Sigmoid colon (tissue), 7 donors: ENCODE data around the gene LBX2. TPM values are rescaled to one million over a fixed set of nuclear protein-coding genes. Genes with fewer than 3 reads are reported as not detected.

Experiments used
- DNase-seq: peaks from one replicate; pipeline ENCODE4 v3.0.0-alpha.2; 2019
- H3K27ac ChIP-seq, 4 donors: fragments of 200-600 bp; sonication (generic); one replicate each; pipeline ENCODE4 v1.5.1; 2016 to 2019; ENCODE audit warnings: mild to moderate bottlenecking in 1 of 4
- H3K27me3 ChIP-seq, 3 donors: fragments of 200-600 bp; sonication (generic); one replicate each; pipeline ENCODE4 v1.5.1; 2019; ENCODE audit warnings: mild to moderate bottlenecking in 1 of 3
- H3K36me3 ChIP-seq, 4 donors: fragments of 200-600 bp; sonication (generic); one replicate each; pipeline ENCODE4 v1.5.1; 2016 to 2019
- H3K4me1 ChIP-seq, 4 donors: fragments of 200-600 bp; sonication (generic); one replicate each; pipeline ENCODE4 v1.5.1; 2017 to 2019
- H3K4me3 ChIP-seq, 4 donors: fragments of 200-600 bp; sonication (generic); one replicate each; pipeline ENCODE4 v1.5.1; 2017 to 2019; ENCODE audit warnings: mild to moderate bottlenecking in 2 of 4, moderate library complexity in 1 of 4
- H3K9me3 ChIP-seq, 4 donors: fragments of 200-600 bp in 3 of 4; sonication (generic) in 3 of 4; one replicate each; pipeline versions ENCODE4 v1.5.1 to v1.6.1; 2013 to 2019
- EP300 ChIP-seq, 4 donors: sonication (generic); formaldehyde crosslinking; IDR thresholded peaks; one replicate each; pipeline ENCODE4 v1.6.1; 2017; ENCODE audit warnings: antibody characterized with exemption in 4 of 4
- POLR2A ChIP-seq, 2 donors: fragments of 450-650 bp; IDR thresholded peaks; one replicate each; pipeline ENCODE4 v1.6.1; 2016; ENCODE audit warnings: antibody characterized with exemption in 2 of 2, mild to moderate bottlenecking in 2 of 2, moderate library complexity in 2 of 2
- POLR2AphosphoS5 ChIP-seq, 4 donors: sonication (generic); formaldehyde crosslinking; IDR thresholded peaks; one replicate each; pipeline ENCODE4 v1.6.1; 2017; ENCODE audit warnings: antibody characterized with exemption in 4 of 4
- WGBS, 2 donors: extraction: QIAGEN DNeasy Blood & Tissue Kit; methylation state at CpG; one replicate each; pipeline ENCODE4 v1.1.7; 2013; 5-methylcytosine and 5-hydroxymethylcytosine counted together
- intact Hi-C: fragments of 100-400 bp; cut with DNase I; formaldehyde crosslinking; loops from one replicate; pipeline ENCODE4 v1.15.1; 2023
- polyA plus RNA-seq, 3 donors: library from polyadenylated mRNA; stranded (reverse); fragments of 200-250 nt; gene quantifications; one replicate each; pipeline ENCODE4 v1.2.3, GENCODE V29; 2013
- total RNA-seq, 4 donors: library from RNA; depleted of rRNA; stranded (reverse); fragments of >200 nt; gene quantifications; one replicate each; pipeline ENCODE4 v1.1.0, GENCODE V29; 2016
- TF ChIP-seq, protein P1 (sequence below), 4 experiments: fragments of 450-650 bp in 3 of 4; fragments of 200-600 bp in 1 of 4; IDR thresholded peaks; one replicate each; pipeline ENCODE4 v1.5.1; 2016 to 2019; ENCODE audit warnings: antibody characterized with exemption in 4 of 4, mild to moderate bottlenecking in 3 of 4, moderate library complexity in 2 of 4
- donor health status: healthy with polysubstance abuse.
- donor health status: Bipolar disorder and iron deficiency.
- donor health status: healthy.

Gene LBX2
- total and polyA plus RNA-seq, 7 donors = 0.99 to 2.4 (median 1.6) TPM; not detected in 3

DNA sequence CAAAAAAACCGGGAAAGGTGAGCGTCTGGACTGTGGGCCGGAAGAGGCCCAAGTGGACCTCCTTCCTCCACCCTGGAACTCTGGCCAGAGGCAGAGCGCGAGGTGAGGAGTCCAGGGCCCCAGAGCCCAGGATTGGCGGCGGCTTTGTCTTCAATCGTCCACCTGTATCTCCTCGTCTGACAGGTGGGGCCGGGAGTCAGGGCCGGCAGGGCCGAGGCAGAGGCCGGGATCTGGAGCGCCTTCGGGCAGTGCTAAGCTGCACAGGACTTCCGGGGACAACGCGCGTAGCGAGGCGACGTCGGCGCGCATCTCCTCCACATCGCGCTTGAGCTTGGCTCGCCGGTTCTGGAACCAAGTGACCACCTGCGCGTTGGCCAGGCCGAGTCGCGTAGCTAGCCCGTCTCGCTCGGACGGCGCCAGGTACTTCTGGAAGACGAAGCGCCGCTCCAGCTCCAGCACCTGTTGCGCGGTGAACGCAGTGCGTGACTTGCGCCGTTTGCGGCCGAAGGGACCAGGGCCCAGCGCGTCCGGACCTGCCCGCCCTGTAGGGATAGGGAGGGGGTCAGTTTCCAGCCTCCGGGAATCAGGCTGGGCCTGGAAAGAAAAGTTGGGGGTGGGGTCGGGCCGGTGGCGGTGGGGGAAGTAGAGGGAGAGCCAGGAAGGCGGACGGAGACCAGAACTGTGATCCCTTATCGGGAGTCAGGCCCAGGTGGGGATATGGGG lies 1.5 kb downstream of the LBX2 start:
- WGBS, 2 donors = 3 to 4% methylated on average over 61 of the region's 61 CpGs
- H3K27ac ChIP-seq = no peak overlapping the region
- H3K36me3 ChIP-seq = peaks cover 0 to 16% (median 4%) of the 10 kb centered on the region in 4 donors
- H3K4me1 ChIP-seq = peaks cover 0 to 38% (median 34%) of the 10 kb centered on the region in 4 donors
- TF ChIP-seq POLR2AphosphoS5 (IDR thresholded peaks at IDR 0.05) = peak in 3 of 4 donors; percentile 5 to 58 (median 34)
- TF ChIP-seq POLR2A (IDR thresholded peaks at IDR 0.05) = no peak
- TF ChIP-seq EP300 (IDR thresholded peaks at IDR 0.05) = no peak
- peak overlapping the region in 3 of 4 donors; percentile 2 to 44 (median 36) for H3K4me3 ChIP-seq
- intact Hi-C loops = no loop called here
- DNase-seq = no peak
- peaks cover 49 to 64% (median 54%) of the 10 kb centered on the region in 3 donors for H3K27me3 ChIP-seq
- no peaks in the 10 kb centered on the region for H3K9me3 ChIP-seq

DNA sequence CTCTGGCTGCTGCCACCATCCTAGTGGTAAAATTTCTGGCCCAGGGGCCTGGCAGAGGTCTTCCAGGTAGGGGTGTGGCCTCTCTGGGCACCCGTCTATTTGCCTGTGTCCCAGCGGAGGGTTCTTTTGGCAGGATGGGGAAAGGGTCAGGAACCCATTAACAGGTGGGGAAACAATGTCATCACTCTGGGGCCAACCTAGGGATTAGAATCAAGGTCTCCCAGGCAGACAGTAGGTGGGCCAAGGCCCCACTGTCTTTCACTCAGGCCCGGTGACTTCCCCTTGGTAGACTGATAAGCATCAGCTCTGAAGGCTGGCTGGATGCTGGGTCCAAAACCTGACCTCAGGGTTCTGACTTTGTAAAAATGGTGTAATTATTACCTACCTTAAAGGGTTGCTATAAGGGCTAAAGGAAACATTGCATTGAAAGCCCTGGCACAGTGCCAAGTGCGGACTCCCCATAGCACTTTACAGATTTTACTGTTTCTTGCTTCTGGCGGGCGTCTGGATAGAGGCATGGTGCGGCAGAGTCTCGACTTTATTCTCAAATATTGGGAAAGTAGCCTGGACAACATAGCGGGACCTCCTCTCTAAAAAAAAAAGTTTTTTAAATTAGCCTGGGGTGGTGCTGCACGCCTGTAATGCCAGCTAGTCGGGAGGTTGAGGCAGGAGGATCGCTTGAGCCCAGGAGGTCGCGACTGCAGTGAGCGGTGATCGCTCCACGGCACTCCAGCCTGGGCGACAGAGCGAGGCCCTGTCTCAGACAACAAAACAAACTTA lies 2.2 kb downstream of the LBX2 start:
- Histone ChIP-seq H3K27ac (no peak overlapping the region), H3K4me1 (peaks cover 0 to 30% (median 26%) of the 10 kb centered on the region in 4 donors), H3K27me3 (peaks cover 42 to 56% (median 47%) of the 10 kb centered on the region in 3 donors), H3K4me3 (peak overlapping the region in 2 of 4 donors; percentile 36 to 44), H3K9me3 (no peaks in the 10 kb centered on the region), H3K36me3 (peaks cover 0 to 23% (median 11%) of the 10 kb centered on the region in 4 donors)
- WGBS, 2 donors = 65 to 77% methylated on average over 19 of the region's 19 CpGs
- TF ChIP-seq POLR2A (IDR thresholded peaks at IDR 0.05) (no peak), POLR2AphosphoS5 (IDR thresholded peaks at IDR 0.05) (no peak), EP300 (IDR thresholded peaks at IDR 0.05) (no peak)
- TF ChIP-seq, protein P1, sequence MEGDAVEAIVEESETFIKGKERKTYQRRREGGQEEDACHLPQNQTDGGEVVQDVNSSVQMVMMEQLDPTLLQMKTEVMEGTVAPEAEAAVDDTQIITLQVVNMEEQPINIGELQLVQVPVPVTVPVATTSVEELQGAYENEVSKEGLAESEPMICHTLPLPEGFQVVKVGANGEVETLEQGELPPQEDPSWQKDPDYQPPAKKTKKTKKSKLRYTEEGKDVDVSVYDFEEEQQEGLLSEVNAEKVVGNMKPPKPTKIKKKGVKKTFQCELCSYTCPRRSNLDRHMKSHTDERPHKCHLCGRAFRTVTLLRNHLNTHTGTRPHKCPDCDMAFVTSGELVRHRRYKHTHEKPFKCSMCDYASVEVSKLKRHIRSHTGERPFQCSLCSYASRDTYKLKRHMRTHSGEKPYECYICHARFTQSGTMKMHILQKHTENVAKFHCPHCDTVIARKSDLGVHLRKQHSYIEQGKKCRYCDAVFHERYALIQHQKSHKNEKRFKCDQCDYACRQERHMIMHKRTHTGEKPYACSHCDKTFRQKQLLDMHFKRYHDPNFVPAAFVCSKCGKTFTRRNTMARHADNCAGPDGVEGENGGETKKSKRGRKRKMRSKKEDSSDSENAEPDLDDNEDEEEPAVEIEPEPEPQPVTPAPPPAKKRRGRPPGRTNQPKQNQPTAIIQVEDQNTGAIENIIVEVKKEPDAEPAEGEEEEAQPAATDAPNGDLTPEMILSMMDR (IDR thresholded peaks at IDR 0.05) = no peak
- intact Hi-C loops = no loop called here
- DNase-seq = no peak

DNA sequence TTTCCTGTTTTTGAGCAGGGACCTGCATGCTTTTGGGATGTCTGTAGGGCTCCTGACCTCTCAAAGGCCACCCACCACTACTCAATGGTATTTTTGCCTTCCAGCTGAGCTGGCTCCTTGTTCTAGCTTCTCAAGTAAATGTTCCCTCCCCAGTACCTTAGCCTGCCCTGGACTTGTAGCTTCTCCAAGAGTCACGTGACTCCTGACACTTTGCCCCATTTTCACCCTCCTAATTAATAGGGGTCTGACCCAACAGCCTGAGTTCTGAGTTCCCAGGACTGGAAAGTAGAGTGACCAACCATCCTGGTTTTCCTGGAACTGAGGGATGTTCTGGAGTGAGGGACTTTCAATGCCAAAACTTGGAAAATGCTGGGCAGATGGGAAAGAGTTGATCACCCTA lies 4.0 kb downstream of the LBX2 start:
- Histone ChIP-seq H3K27me3 (peaks cover 27 to 39% (median 31%) of the 10 kb centered on the region in 3 donors), H3K4me1 (peaks cover 0 to 27% (median 25%) of the 10 kb centered on the region in 4 donors), H3K27ac (no peak overlapping the region), H3K36me3 (peaks cover 0 to 41% (median 29%) of the 10 kb centered on the region in 4 donors), H3K9me3 (no peaks in the 10 kb centered on the region), H3K4me3 (no peak overlapping the region)
- TF ChIP-seq POLR2AphosphoS5 (IDR thresholded peaks at IDR 0.05) = no peak
- TF ChIP-seq, protein P1 (IDR thresholded peaks at IDR 0.05) = no peak
- no peak for TF ChIP-seq EP300 (IDR thresholded peaks at IDR 0.05)
- no peak for TF ChIP-seq POLR2A (IDR thresholded peaks at IDR 0.05)
- DNase-seq = no peak
- 89 to 96% methylated on average over 1 of the region's 1 CpG for WGBS, 2 donors
- intact Hi-C loops = no loop called here

DNA sequence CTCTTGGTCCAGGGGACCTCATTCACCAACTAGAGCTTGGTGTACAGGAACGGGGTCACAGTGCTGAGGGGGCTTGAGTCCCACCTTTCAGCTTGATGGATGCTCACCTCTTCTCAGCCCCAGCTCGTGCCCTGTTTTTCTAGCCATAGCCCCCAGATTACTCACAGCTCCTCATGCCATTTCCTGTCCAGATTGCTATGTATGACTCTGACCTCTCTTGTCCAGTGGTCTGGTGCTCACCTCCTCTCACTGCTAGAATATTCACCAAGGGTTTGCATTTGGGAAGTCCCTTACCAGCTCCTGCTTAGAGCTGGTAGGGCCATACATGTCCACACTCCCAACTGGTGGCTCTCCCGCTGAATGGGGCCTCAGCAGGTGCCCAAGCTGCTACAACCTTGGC lies 5.9 kb downstream of the LBX2 start:
- 92 to 94% methylated on average over 3 of the region's 3 CpGs for WGBS, 2 donors
- TF ChIP-seq POLR2A (IDR thresholded peaks at IDR 0.05) (no peak), EP300 (IDR thresholded peaks at IDR 0.05) (no peak), POLR2AphosphoS5 (IDR thresholded peaks at IDR 0.05) (no peak)
- TF ChIP-seq, protein P1 (IDR thresholded peaks at IDR 0.05) = no peak
- Histone ChIP-seq H3K36me3 (peaks cover 0 to 59% (median 37%) of the 10 kb centered on the region in 4 donors), H3K4me1 (peaks cover 0 to 12% (median 12%) of the 10 kb centered on the region in 4 donors), H3K27ac (no peak overlapping the region), H3K27me3 (peaks cover 8 to 20% (median 14%) of the 10 kb centered on the region in 3 donors), H3K9me3 (no peaks in the 10 kb centered on the region), H3K4me3 (no peak overlapping the region)
- intact Hi-C loops = no loop called here
- DNase-seq = no peak
